HG02588 (cell line): ENCODE data around the gene IGSF21.

ENCODE experiments used
- ATAC-seq: cut with Tn5 transposase; IDR thresholded peaks from one replicate; pipeline ENCODE4 v1.9.1; 2021; ENCODE audit warnings: mild to moderate bottlenecking, moderate library complexity; ENCODE audit not compliant: unreplicated experiment

The IGSF21 gene

DNA sequence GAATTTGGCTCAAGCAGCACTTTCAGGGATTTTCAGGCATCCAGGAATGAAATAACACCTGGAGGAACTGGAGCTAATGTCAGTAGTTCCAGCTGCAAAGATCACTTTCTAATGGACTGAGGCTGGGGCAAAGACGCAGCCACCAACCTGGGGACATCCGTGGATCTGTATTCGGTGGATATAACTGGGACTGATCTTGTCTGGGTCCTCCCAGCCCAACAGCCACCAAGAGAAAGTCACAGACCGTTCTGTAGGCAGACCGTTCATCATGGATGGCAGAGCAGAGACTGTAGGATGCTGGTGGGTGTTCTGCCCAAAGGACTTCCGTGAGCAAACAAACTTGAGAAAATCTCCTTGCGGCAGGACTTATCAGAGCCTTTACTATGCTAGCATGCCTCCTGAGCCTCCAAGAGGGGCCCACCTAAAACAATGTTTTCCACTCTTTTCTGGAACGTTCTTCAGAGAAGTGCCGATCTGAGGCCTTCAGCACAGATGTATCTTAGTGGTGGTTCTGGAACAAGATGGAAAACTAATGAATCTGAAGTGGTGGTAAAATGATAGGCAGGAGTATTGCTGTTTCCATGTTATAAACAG is 287.1 kb downstream of the IGSF21 start:
- ATAC-seq: no peak

DNA sequence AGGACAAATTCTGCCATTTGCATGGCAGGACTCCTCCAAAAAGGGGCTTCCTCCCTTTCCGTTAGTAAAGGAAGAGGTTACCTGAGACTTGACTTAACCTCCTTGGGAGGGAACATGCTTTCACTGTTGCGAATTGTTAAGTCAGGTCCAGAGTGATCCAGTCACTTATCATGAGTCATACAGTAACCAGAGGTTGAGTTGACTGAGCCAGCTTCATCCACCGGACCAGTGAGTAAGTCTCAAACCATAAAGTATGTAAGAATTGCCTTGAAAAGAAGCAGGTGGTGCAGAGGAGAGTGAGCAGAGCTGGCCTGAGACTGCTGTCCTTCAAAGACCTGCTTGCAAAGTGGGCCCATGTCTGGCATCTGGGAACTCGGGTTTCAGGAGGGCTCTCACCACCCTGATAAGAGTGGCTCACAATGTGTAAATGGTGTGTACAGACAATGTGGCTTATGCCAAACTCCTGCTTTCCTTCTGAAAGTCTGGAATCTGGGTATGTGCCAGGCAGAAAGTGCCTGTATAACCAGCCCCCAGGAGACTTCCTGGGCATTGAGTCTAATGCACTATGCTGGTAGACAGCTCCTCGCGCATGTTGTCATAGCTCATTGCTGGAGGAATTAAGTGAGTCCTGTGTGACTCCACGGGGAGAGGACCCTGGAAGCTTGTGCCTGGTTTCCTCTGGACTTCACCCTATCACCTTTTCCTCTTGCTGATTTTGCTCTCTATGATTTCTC is 288.8 kb downstream of the IGSF21 start:
- no peak for ATAC-seq

DNA sequence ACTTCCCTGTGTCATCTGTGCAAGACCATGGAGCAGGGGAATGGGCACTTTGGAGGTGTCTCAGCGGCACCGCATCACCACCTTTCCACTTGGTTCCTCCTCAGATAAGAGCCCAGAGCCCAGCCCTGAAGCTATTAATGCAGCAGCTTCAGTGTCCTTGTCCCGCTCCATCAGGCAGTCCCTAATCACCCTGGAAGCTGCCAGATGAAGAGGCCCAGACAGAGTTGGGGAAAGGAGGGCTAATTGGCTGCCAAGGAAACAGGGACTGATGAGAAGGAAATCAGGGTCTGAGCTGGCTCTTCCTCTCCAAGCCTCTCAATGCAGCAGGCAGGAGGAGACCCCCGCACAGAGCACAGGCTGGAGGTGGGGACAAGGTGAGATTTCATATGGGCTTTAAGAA is 290.0 kb downstream of the IGSF21 start:
- ATAC-seq: no peak

DNA sequence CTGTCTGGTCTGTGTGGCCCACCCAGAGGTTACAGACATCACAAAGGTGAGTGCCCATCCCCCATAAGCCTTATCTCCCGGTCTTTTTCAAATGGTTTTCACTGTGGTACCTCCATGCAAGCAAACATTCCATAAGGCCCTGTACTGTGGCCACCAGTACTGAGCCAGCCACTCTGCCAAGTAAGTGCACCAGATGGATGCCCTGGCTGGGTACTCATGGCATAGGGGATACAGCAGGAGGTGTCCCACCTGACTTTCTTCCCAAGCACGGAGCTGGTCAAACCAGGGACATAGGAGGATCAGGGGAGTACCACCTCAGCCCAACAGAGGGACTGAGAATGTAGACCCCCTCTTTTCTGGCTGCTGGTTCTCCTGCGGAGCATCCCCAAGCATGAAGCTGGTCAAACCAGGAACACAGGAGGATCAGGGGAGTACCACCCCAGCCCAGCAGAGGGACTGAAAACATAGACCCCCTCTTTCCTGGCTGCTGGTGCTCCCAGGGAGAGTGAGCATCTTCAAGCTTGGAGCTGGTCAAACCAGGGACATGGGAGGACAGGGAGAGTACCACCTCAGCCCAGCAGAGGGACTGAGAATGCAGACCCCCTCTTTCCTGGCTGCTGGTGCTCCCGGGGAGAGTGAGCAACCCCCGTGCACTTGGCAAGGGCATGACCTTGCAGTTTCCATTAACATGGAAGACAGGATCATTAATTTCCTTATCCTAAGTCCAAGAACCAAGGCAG is 291.4 kb downstream of the IGSF21 start:
- ATAC-seq: no peak

DNA sequence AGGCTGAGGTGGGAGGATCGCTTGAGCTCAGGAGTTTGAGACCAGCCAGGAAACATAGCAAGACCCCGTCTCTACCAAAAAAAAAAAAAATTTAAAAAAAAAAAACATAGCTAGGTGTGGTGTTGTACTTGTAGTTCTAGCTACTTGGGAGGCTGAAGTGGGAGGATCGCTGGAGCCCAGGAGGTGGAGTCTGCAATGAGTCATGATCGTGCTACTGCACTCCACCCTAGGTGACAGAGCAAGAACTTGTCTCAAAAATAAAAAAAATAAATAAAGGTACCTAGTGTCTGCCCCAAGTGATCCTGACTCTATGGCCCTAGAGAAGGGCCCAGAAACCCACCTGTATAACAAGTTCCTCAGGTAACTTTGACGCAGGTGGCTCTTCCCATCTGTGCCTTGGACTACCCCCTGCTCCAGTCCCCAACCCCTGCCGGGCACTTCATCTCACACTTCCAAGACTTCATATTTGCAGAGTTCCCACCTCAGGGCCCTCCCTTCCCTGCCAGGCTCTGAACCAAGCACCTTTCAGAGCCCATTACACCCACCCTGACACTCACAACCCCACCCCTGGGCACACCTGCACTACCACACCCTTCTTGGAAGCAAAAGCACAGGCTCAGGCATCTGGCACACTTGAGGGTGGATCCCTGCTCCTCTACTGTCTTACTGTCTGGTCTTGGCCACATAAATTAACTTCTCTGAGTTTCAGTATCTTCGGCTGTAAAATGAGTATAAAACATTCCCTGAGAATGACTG is 292.9 kb downstream of the IGSF21 start:
- no peak for ATAC-seq

DNA sequence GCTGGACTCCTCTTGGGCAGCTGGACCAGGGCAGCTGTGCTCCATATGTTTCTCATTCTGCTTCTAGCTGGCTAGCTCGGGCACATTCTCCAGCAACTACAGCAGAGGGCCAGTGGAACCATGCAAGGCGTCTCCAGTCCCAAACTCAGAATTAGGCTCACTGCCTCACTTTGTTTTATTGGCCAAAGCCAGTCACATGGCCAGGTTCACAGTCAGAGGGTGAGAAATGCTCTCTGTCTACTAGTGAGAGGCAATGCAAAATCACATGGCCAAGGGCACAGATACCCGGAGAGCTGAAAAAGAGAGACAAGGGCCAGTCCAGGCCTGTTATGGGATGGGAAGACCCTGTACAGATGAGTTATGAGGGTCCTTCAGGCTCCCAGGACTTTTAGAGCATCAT is 294.3 kb downstream of the IGSF21 start:
- ATAC-seq: no peak

DNA sequence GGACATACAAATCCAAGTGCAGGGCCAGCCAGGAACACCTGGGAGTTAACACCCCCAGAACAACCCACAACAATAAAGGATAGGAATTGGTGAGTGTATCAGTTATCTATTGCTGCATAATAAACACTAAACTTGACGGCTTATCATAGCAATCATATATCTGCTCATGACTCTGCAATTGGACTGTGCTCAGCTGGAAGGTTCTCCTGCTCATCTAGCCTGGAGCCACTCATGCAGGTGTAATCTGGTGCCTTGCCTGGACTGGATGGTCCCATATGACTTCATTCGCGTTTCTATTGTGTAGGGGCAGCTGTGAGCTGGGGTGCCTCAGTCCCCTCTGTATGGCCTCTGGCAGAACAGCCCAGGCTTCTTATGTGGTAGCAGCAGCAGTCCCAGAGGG is 296.9 kb downstream of the IGSF21 start:
- ATAC-seq: no peak

DNA sequence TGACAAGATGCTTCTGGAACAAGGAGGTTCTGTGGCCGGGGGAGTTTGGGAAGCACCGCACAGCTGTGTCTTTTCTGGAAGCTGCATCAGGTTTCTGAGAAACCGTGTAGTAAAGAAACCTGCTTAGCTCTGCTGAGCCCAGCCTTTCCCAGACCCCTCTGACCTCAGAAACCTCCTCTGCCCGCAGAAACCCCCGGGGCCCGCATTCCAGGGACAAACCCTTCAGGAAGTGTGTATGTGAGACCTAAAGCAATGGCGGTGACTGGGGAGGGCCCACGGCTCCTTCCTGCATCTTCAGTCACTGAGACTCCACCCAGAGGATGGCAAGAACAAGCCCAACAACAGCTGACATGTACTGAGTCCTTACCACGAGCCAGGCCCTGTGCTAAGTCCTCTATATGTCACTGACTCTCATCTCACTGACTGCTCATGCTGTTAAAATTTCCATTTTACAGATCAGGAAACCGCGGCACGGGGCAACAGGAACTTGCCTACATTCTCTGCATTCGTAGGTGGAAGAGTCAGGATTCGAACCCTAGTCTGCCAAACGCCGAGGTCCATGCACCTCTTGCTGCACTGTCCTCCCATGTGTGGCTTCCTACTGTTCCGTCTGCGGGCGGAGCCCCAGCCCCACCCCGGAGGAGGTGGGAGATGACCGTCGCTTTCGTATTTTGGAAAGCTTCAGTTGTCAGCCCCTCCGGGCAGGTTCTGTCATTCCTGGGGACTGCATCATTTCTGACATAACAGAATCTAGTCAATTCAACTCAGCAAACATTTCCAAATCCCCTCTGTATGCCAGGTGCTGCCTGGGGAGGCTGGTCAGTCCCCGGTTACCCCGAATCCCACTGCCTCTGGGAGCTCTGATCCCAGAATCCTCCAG is 299.8 kb downstream of the IGSF21 start:
- no peak for ATAC-seq

DNA sequence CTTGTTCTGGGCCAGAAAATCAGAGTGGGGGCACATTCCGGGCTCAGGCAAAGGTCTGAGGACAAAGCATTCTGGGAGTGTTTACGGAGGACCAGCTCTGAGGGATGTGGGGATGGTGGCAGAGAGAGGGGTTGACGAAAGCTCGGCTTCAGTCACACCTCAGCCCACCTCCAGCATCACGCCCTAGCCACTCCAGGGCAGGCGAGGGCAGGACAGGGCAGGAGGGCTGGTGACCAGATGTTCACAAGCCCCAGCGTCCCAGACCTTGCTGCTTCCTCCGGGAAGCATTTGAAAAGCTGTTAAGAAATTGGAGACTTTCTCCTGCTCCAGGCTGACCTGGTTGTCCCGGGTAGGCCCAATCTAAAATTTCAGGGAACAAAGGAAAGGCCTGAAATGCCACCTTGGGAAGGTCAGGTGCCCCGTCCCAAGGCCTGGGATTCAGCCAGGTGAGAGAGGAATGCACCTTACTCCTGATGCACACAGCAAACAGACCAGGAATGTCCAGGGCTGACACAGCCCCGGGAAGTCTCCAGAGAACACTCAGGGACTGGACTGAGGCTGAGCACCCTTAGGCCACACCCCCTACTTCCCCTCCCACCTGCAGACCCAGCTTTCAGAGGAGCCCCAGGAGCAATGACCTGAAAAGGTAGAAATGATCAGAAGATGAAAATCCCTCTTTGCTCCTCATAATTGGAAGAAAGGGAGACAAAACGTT is 301.2 kb downstream of the IGSF21 start:
- ATAC-seq: no peak

DNA sequence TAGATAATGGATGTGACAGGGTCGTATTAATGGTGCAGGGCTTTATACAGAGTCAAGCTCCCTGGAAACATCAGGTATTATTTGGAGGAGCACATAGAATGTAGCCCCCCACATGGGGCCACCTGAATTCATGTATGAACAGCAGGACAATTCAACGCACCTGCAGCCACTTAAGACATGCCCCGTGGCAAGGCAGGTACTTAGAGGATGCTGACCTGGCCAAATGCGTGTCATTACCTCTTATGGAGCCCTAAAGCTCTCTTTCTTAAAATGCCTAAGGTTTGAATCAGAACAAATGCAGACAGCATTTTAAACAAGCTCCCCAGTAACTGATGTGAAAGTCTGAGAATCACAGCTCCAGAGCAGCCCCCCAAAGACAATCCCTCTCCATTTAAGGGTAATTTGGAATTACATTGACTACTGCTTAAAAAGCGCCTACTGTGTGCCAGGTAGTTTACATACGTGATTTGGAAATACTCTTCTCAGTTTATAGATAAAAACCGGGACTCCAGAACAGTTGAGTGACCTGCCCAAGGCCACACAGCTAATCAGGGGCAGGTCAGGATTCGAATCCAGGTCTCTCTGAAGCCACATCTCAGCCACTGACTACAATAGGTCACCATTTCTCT is 302.1 kb downstream of the IGSF21 start:
- ATAC-seq: no peak

DNA sequence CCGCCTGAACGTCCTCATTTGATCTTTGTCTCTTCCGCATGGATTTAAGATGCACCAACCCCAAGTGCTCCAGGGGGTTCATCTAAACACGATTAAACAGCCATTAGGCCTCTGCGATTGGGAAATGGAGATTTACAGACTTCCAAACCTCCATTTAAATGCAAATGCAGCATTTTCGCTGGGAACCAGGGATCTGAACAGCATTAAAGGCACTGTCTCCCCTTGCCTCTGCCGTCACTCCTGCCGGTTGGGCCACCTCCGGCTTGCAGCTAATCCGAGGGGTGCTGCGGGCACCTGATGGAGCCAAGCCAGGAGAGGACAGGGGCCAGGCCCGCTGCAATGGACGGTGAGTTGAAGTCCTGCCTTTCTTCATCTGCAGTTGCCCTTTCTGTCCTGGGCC is 302.8 kb downstream of the IGSF21 start:
- no peak for ATAC-seq

DNA sequence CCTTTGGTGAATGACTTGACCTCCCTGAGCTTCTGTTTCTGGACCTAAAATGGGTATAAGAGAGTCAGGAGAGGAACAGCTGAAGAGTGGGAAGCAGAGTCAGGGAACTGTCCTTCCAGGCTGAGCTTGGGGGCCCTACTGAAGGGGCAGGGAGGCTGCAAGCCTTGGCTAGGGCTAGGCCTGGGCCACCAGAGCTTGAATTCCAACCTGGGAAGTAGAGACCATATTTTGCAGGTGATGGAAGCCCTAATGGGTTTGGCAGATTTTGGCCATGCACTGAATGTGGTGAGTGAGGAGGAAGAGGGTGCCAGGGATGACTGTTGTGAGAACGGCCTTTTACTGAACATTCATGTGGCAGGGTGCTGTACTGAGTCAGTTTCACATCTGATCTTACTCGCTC is 303.7 kb downstream of the IGSF21 start:
- ATAC-seq: no peak

DNA sequence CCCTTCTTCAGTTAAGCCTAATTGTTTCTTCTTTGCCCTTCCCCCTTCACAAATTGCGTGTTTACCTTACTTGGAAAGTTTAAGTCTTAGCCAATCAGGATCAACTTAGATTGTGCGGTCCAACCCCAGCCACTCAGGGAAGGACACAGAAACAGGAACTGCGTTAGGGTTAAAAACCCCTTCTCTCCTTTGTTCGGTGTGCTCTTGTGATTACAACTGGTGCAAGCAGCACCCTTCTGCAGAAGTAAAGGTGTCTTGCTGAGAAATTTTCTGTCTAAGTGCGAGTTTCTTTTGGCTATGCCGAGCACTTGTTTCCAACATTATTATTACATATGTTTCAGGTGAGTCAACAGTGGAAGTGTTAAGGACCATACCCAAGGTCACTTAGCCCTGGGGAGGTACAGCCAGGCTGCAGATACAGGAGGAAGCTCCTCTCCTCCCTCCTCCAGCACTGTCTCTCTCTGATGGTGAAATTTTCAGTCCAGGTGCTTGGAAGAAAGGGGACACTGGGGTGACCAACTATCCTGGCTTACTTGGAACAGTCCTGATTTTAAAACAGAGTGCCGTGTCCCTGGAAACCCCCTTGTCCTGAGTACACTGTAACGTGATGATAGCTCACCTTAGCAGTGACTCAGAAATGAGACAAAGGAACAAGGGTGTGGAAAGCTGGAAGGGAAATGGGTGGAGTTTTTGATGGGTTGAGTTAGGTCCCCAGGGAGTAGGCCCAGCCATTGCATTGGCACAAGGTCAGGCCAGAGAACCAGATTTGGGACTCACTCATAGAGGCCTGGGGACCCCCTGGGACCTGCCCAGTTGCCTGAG is 304.4 kb downstream of the IGSF21 start:
- ATAC-seq: no peak

DNA sequence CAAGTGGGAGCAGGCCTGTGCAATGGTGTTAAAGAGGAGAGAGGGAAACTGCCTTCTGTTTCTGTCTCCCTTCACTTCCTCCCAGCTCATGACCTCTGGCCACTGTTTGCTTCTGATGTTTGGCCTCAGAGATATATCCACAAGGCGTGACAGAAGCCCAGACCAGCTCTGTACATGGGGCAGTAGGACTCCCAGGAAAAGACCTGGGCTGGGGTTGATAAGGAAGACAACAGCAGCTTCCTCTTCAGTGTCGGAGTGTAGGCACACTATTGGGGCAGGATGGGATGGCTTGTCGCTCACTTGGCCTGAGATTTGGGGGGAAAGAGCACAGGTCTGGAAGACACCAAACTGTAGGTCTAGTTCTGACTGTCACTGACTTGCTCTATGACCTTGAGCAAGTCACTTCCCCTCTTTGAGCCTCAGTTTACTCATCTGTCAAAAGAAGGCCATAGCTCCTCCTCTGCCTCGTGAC is 305.3 kb downstream of the IGSF21 start:
- no peak for ATAC-seq

DNA sequence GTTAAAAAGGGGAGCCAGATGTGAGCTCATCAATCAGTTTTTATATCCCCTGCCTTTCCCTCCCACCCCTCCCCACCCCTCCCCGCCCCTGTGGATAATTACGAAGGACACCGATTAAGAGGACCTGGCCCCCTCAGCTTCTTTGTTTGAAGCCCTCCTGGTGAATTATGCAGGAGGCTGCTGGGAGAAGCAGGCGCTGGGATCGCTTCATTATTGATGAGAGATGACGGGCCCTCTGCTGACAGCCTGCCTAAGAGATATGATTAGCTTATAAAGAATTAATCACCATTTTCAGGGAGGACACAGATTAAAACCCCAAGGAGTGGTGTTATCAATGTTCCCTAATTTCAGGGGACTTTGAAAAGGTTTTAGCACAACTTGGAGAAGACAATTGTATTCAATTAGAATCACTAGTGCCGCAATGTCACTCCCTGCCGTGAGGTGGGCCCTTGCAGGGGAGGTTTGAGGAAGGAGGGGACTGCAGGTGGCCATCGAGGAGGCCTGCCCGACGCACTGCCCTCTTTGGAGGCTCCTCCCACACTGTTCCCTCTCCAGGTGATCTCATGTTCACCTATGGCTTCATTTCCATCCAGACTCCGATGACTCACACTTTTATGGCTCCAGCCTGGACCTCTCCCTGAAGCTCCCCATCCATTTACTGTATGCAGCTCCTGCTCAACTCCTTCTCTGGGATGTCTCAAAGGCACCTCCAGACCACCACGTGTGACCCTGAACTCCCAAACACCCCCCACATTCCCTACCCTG is 306.1 kb downstream of the IGSF21 start:
- ATAC-seq: no peak

DNA sequence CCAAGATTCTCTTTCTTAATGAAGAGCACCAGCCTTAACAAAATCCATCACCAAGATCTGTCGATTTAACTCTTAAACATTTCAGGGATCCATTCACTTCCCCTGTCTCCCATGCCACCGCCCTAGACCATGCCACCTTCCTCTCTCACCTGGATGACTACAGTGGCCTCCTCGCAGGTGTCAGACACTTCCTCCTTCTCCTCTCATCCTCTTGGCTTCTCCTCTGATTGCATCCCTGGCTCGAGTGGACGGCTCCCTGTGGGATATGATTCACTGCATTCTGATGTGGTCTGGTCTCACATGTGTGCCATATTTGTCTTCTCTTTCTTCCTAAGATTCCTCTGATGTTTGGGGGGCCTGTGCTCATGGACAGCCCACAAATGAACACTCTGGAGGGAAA is 306.7 kb downstream of the IGSF21 start:
- no peak for ATAC-seq

DNA sequence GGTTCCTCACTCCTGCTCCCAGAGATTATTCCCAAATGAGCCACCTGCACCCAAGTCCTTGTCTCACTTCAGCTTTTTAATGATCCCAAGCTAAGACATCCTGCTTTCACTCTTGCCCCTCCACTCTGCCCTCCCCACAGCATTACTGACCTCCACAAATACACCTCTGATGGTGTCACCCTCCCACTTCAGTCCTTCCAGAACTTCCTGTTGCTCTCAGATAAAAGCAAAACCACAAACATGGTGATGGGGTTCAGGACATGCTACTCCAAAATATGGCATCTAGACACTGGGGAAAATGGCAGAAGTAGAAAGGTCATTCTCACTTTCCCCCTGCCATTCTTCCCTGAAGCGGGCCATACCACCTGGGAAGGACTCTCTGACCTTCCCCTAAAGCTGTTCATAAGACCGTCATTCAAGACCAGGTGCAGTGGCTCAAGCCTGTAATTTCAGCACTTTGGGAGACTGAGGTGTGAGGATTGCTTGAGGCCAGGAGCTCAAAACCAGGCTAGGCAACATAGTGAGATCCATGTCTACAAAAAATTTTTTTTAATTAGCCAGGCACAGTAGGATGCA is 307.4 kb downstream of the IGSF21 start:
- no peak for ATAC-seq
